ENCODE results near the gene OR6B1. TPM values are rescaled to one million over a fixed set of nuclear protein-coding genes. Genes with fewer than 3 reads are reported as not detected.
A peak's percentile ranks its signal among the peaks of the same experiment; 100 is the strongest.

OR6B1 gene
- total and polyA plus RNA-seq, 12 donors: under 0.01 TPM; not detected in 11

- Histone ChIP-seq H3K9me3 (replicated peaks in 1 of 3) (no peaks in the 10 kb centered on the region), H3K36me3 (replicated peaks in 1 of 2) (no peaks in the 10 kb centered on the region), H3K4me3 (no peak overlapping the region), H3K4me1 (replicated peaks in 1 of 2) (no peaks in the 10 kb centered on the region), H3K27me3 (no peaks in the 10 kb centered on the region), H3K27ac (no peak overlapping the region)
- no peak for TF ChIP-seq POLR2A (IDR thresholded peaks at IDR 0.05)
- WGBS, 4 donors: 54 to 68% (median 59%) methylated on average over 3 of the region's 3 CpGs
- no peak for DNase-seq
- intact Hi-C loops (cut with DNase I): no loop called here
These were observed 41.3 kb upstream of the OR6B1 start for GRCh38 chr7:143958781-143959180.

- H3K36me3 ChIP-seq (replicated peaks in 1 of 2): no peaks in the 10 kb centered on the region
- no peak for DNase-seq
- WGBS, 4 donors: 73 to 80% (median 77%) methylated on average over 5 of the region's 5 CpGs
- intact Hi-C loops (cut with DNase I): no loop called here
- H3K9me3 ChIP-seq (replicated peaks in 1 of 3): no peaks in the 10 kb centered on the region
- no peaks in the 10 kb centered on the region for H3K4me1 ChIP-seq (replicated peaks in 1 of 2)
- no peak overlapping the region for H3K4me3 ChIP-seq
- H3K27me3 ChIP-seq: no peaks in the 10 kb centered on the region
- no peak overlapping the region for H3K27ac ChIP-seq
- TF ChIP-seq POLR2A (IDR thresholded peaks at IDR 0.05) (no peak), CTCF (IDR thresholded peaks at IDR 0.05) (no peak)
These were observed 39.1 kb upstream of the OR6B1 start for GRCh38 chr7:143960813-143961610.

GRCh38 chr7:143965280-143965679 is 34.8 kb upstream of the OR6B1 start:
- no peaks in the 10 kb centered on the region for H3K4me1 ChIP-seq (replicated peaks in 1 of 2)
- H3K36me3 ChIP-seq (replicated peaks in 1 of 2): no peaks in the 10 kb centered on the region
- no peak for TF ChIP-seq POLR2A (IDR thresholded peaks at IDR 0.05)
- no peak for TF ChIP-seq CTCF (IDR thresholded peaks at IDR 0.05)
- 28 to 40% (median 34%) methylated on average over 2 of the region's 2 CpGs for WGBS, 4 donors
- peak in 3 of 7 donors; percentile 5 to 26 (median 24) for DNase-seq
- no peaks in the 10 kb centered on the region for H3K27me3 ChIP-seq
- no peak overlapping the region for H3K27ac ChIP-seq
- intact Hi-C loops (cut with DNase I): no loop called here
- peaks cover 0 to 2% (median 0%) of the 10 kb centered on the region in 3 donors for H3K9me3 ChIP-seq (replicated peaks in 1 of 3)
- H3K4me3 ChIP-seq: no peak overlapping the region

- Histone ChIP-seq H3K27me3 (no peaks in the 10 kb centered on the region), H3K36me3 (replicated peaks in 1 of 2) (no peaks in the 10 kb centered on the region), H3K27ac (no peak overlapping the region), H3K4me1 (replicated peaks in 1 of 2) (no peaks in the 10 kb centered on the region), H3K9me3 (replicated peaks in 1 of 3) (peaks cover 0 to 3% (median 0%) of the 10 kb centered on the region in 3 donors), H3K4me3 (no peak overlapping the region)
- DNase-seq: no peak
- intact Hi-C loops (cut with DNase I): no loop called here
- TF ChIP-seq POLR2A (IDR thresholded peaks at IDR 0.05) (no peak), CTCF (IDR thresholded peaks at IDR 0.05) (no peak)
- WGBS, 4 donors: 78 to 84% (median 81%) methylated on average over 4 of the region's 4 CpGs
These were observed 32.7 kb upstream of the OR6B1 start for GRCh38 chr7:143967398-143967797.
